GM06990 (cell line): Measurements from ENCODE around the gene GRIN3B.
A peak's percentile ranks its signal among the peaks of the same experiment; 100 is the strongest.

Experiments
- DNase-seq: peaks from one replicate; pipeline ENCODE4 v3.0.0-alpha.2; 2011; ENCODE audit not compliant: insufficient read length; ENCODE audit errors: extremely low read depth
- H3K27me3 ChIP-seq: replicated peaks from 2 replicates; pipeline ENCODE4 v1.6.0; 2011; ENCODE audit warnings: low read length; ENCODE audit not compliant: control insufficient read depth, insufficient read depth
- H3K36me3 ChIP-seq: 2 replicates; pipeline ENCODE4 v1.5.1; 2011; ENCODE audit warnings: low read length; ENCODE audit not compliant: control insufficient read depth, insufficient read depth
- H3K4me3 ChIP-seq: replicated peaks from 2 replicates; pipeline ENCODE4 v1.5.1; 2011; ENCODE audit warnings: low read depth, mild to moderate bottlenecking, control low read depth, low read length
- CTCF ChIP-seq: IDR thresholded peaks from 2 replicates; pipeline ENCODE4 v1.5.1; 2011; ENCODE audit warnings: low read length, control low read depth, mild to moderate bottlenecking, inconsistent platforms; ENCODE audit not compliant: insufficient read depth, poor library complexity, severe bottlenecking

Gene GRIN3B

GRCh38 chr19:999379-999719, 870 bp upstream of the GRIN3B start:
- no peaks in the 10 kb centered on the region; the same call in 1 of the 2 replicates for H3K36me3 ChIP-seq
- no peak for DNase-seq
- no peaks in the 10 kb centered on the region; the same call in 1 of the 2 replicates for H3K27me3 ChIP-seq
- H3K4me3 ChIP-seq = no peak overlapping the region
- no peak for TF ChIP-seq CTCF

- Histone ChIP-seq H3K27me3 (no peaks in the 10 kb centered on the region; the same call in 1 of the 2 replicates), H3K36me3 (no peaks in the 10 kb centered on the region), H3K4me3 (no peak overlapping the region)
- DNase-seq = no peak
- no peak for TF ChIP-seq CTCF
Observed at GRCh38 chr19:1000591-1001537, 645 bp downstream of the GRIN3B start.

- H3K27me3 ChIP-seq = no peaks in the 10 kb centered on the region; the same call in 1 of the 2 replicates
- peak; percentile 94 for TF ChIP-seq CTCF
- H3K36me3 ChIP-seq = no peaks in the 10 kb centered on the region
- H3K4me3 ChIP-seq = no peak overlapping the region
- no peak for DNase-seq
Observed at GRCh38 chr19:1001538-1002166, 1.4 kb downstream of the GRIN3B start.

GRCh38 chr19:1002600-1002999, 2.4 kb downstream of the GRIN3B start:
- TF ChIP-seq CTCF = no peak
- H3K36me3 ChIP-seq = no peaks in the 10 kb centered on the region
- DNase-seq = no peak

GRCh38 chr19:1003283-1003682, 3.1 kb downstream of the GRIN3B start:
- no peak for DNase-seq
- TF ChIP-seq CTCF = no peak
- Histone ChIP-seq H3K36me3 (no peaks in the 10 kb centered on the region; the same call in 1 of the 2 replicates), H3K4me3 (no peak overlapping the region), H3K27me3 (no peaks in the 10 kb centered on the region; the same call in 1 of the 2 replicates)

More at GRCh38 chr19:1002600-1002999, 2.4 kb downstream of the GRIN3B start:
- H3K27me3 ChIP-seq = no peaks in the 10 kb centered on the region; the same call in 1 of the 2 replicates
- H3K4me3 ChIP-seq = no peak overlapping the region
